K562 (cell line): ENCODE results near the gene ZNF488. TPM values are rescaled to one million over a fixed set of nuclear protein-coding genes. Genes with fewer than 3 reads are reported as not detected.

ENCODE experiments used
- ATAC-seq: fragments of 200-7000 bp; cut with Tn5 transposase; 3 replicates; pipeline ENCODE4 v1.9.1; 2020; ENCODE audit warnings: moderate library complexity
- BruUV-seq: library from RNA; stranded (reverse); fragments of 400-500 nt; replicated peaks from 2 replicates; lab custom pipeline; 2021; lab: Mats Ljungman, UMichigan
- CTCF ChIA-PET: fragments of 300-600 bp; formaldehyde crosslinking; extraction: SDS; loops from one replicate; lab custom pipeline; 2021; ENCODE audit warnings: low intra/inter-chr PET ratio; lab: Yijun Ruan, JAX
- POLR2A ChIA-PET: fragments of 300-600, 350-650 bp; sonication (Branson Sonifier 250); formaldehyde crosslinking; extraction: SDS; loops from one replicate; lab custom pipeline; 2021; ENCODE audit warnings: antibody characterized with exemption, inconsistent platforms; lab: Yijun Ruan, JAX
- DNase-seq, 4 experiments: peaks; one replicate each; pipeline versions ENCODE4 v3.0.0 to v3.0.0-alpha.2; 2011 to 2018; ENCODE audit warnings: low spot score in 3 of 4, mixed read lengths in 3 of 4; ENCODE audit errors: extremely low read depth in 1 of 4
- FAIRE-seq: peaks from 2 replicates; lab custom pipeline; 2011; peaks lifted over from hg19 to GRCh38; lab: Jason Lieb, UNC
- H2AFZ ChIP-seq: 2 replicates; pipeline ENCODE4 v1.6.0; 2011; ENCODE audit warnings: low read depth, low read length, control low read depth, inconsistent platforms
- H3K27ac ChIP-seq: fragments of 200-600 bp; 3 replicates; pipeline ENCODE4 v1.8.0; 2011; ENCODE audit warnings: low read depth, mild to moderate bottlenecking, control low read depth, inconsistent platforms, low read length, moderate library complexity, mixed read lengths; ENCODE audit errors: extremely low read depth
- H3K27me3 ChIP-seq, 2 experiments: fragments of 300-600 bp in 1 of 2; 2 replicates in 1 of 2; 3 replicates in 1 of 2; pipeline versions ENCODE4 v1.6.0 to v1.8.0; 2011; ENCODE audit warnings: inconsistent platforms in 2 of 2, low read length in 2 of 2, mild to moderate bottlenecking in 1 of 2, mixed read lengths in 1 of 2, moderate library complexity in 1 of 2; ENCODE audit not compliant: control insufficient read depth in 2 of 2, insufficient read depth in 2 of 2
- H3K36me3 ChIP-seq: fragments of 300-600 bp; 3 replicates; pipeline ENCODE4 v1.8.0; 2011; ENCODE audit warnings: mild to moderate bottlenecking, low read length, inconsistent platforms; ENCODE audit not compliant: control insufficient read depth, insufficient read depth
- H3K4me1 ChIP-seq, 2 experiments: fragments of 200-600 bp in 1 of 2; replicated peaks in 1 of 2; 2 replicates in 1 of 2; 3 replicates in 1 of 2; pipeline versions ENCODE4 v1.5.1 to v1.8.0; 2011; ENCODE audit warnings: inconsistent platforms in 2 of 2, low read length in 2 of 2, mild to moderate bottlenecking in 1 of 2, mixed read lengths in 1 of 2, moderate library complexity in 1 of 2; ENCODE audit not compliant: control insufficient read depth in 2 of 2, insufficient read depth in 2 of 2
- H3K4me2 ChIP-seq: 2 replicates; pipeline ENCODE4 v1.6.1; 2011; ENCODE audit warnings: low read length, control low read depth, inconsistent platforms, mixed read lengths; ENCODE audit not compliant: insufficient read depth
- H3K4me3 ChIP-seq: fragments of 200-600 bp; sonication (generic), shearing (Covaris generic); 2 replicates; pipeline ENCODE4 v1.5.1; 2016; ENCODE audit warnings: control low read depth, inconsistent platforms
- H3K79me2 ChIP-seq: fragments of 200-600 bp; 3 replicates; pipeline ENCODE4 v1.8.0; 2011; ENCODE audit warnings: low read length, inconsistent platforms; ENCODE audit not compliant: control insufficient read depth, insufficient read depth
- H3K9ac ChIP-seq, 2 experiments: 2 replicates each; pipeline versions ENCODE4 v1.6.0 to v1.6.1; 2011; ENCODE audit warnings: low read depth in 2 of 2, low read length in 2 of 2, control low read depth in 1 of 2, inconsistent platforms in 1 of 2, mild to moderate bottlenecking in 1 of 2, mixed read lengths in 1 of 2; ENCODE audit not compliant: insufficient read depth in 1 of 2
- H3K9me1 ChIP-seq: one replicate; pipeline ENCODE4 v1.6.0; 2011; ENCODE audit warnings: inconsistent platforms, mild to moderate bottlenecking, low read length, moderate library complexity; ENCODE audit not compliant: control insufficient read depth, insufficient read depth
- H3K9me3 ChIP-seq: replicated peaks from 2 replicates; pipeline ENCODE4 v1.5.1; 2011; ENCODE audit warnings: low read depth, low read length, inconsistent platforms; ENCODE audit not compliant: control insufficient read depth, insufficient read depth
- H4K20me1 ChIP-seq: replicated peaks from 2 replicates; pipeline ENCODE4 v1.6.1; 2011; ENCODE audit warnings: low read length, inconsistent platforms, mixed read lengths; ENCODE audit not compliant: control insufficient read depth, insufficient read depth
- ESRRB ChIP-seq: fragments of 250-450 bp; sonication (Bioruptor Pico); IDR thresholded peaks from 2 replicates; pipeline ENCODE4 v1.5.0; 2020; ENCODE audit warnings: mild to moderate bottlenecking, moderate library complexity, borderline replicate concordance
- FOXP1 ChIP-seq: sonication (generic); formaldehyde crosslinking; IDR thresholded peaks from 2 replicates; pipeline ENCODE4 v1.8.0; 2022; ENCODE audit warnings: mild to moderate bottlenecking, missing genetic modification reagents
- HNRNPL ChIP-seq: fragments of 200-400 bp; formaldehyde crosslinking; IDR thresholded peaks from 2 replicates; pipeline ENCODE4 v1.6.1; 2017; ENCODE audit warnings: low read depth, mild to moderate bottlenecking, low read length
- IRF2 ChIP-seq: sonication (generic); formaldehyde crosslinking; IDR thresholded peaks from 2 replicates; pipeline ENCODE4 v1.8.1; 2022; ENCODE audit warnings: mild to moderate bottlenecking, missing genetic modification reagents
- TAF7 ChIP-seq: fragments of 450-650 bp; IDR thresholded peaks from 2 replicates; pipeline ENCODE4 v1.6.1; 2016; ENCODE audit warnings: missing genetic modification characterization, missing compliant biosample characterization
- XRCC4 ChIP-seq: IDR thresholded peaks from one replicate; pipeline ENCODE4 v1.6.1; 2011; ENCODE audit not compliant: insufficient read depth, insufficient read length; ENCODE audit errors: extremely low read depth
- ZNF12 ChIP-seq: sonication (generic); formaldehyde crosslinking; IDR thresholded peaks from 2 replicates; pipeline ENCODE4 v1.4.0; 2020; ENCODE audit warnings: mild to moderate bottlenecking, missing genetic modification reagents
- ZNF140 ChIP-seq: fragments of 250-450 bp; sonication (Bioruptor Pico); IDR thresholded peaks from 2 replicates; pipeline ENCODE4 v1.8.0; 2021; ENCODE audit warnings: moderate library complexity, mild to moderate bottlenecking, inconsistent platforms
- ZNF239 ChIP-seq: fragments of 250-450 bp; sonication (Bioruptor Pico); IDR thresholded peaks from 2 replicates; pipeline ENCODE4 v1.4.0; 2020; ENCODE audit warnings: mild to moderate bottlenecking
- ZNF586 ChIP-seq: fragments of 450-650 bp; formaldehyde crosslinking; conservative IDR thresholded peaks from 2 replicates; pipeline ENCODE4 v1.4.0; 2020; ENCODE audit warnings: mild to moderate bottlenecking, moderate library complexity
- WGBS: fragments of 100-300 bp; shearing (Covaris generic); methylation state at CpG from one replicate; pipeline ENCODE4 v1.1.6; 2016; ENCODE audit warnings: low coverage, mixed read lengths; ENCODE audit not compliant: insufficient coverage; ENCODE audit errors: missing lambda C conversion rate; 5-methylcytosine and 5-hydroxymethylcytosine counted together
- in situ Hi-C: fragments of 300-500 bp; cut with MboI; formaldehyde crosslinking; loops from 4 replicates; pipeline ENCODE4 v1.15.0; 2018; ENCODE audit warnings: inconsistent platforms, mixed read lengths
- intact Hi-C: fragments of 100-400 bp; cut with micrococcal nuclease; formaldehyde crosslinking; loops from 2 replicates; pipeline ENCODE4 v1.14.2; 2022
- polyA plus RNA-seq, 8 experiments: library from polyadenylated mRNA; depleted of rRNA in 4 of 8; stranded (reverse) in 5 of 8; unstranded in 3 of 8; fragments of >200 nt; fragmentation: Nextera tagmentation in 2 of 8; fragmentation: Illumina TruSeq in 1 of 8; extraction: Ambion mirVana in 2 of 8; extraction: Trizol in 1 of 8; gene quantifications; 2 replicates each; pipeline versions ENCODE4 v1.2.1 to v1.2.3, GENCODE V29; 2011 to 2014; ENCODE audit warnings: inconsistent platforms in 1 of 8, missing spikeins in 1 of 8
- total RNA-seq, 7 experiments: library from RNA; depleted of rRNA in 6 of 7; stranded (reverse); fragments of >200 nt in 6 of 7; fragmentation: Illumina TruSeq in 2 of 7; extraction: Trizol in 2 of 7; gene quantifications; 2 replicates each; pipeline versions ENCODE4 v1.2.1 to v1.2.3, GENCODE V29; 2011 to 2021; ENCODE audit warnings: low replicate concordance in 1 of 7

ZNF488 gene
- total and polyA plus RNA-seq, 9 of the 15 experiments (the other 6 are each of a cell fraction or from before 2014, with no cell fraction given) = 0.03 to 0.09 (median 0.05) TPM; not detected in 3

DNA sequence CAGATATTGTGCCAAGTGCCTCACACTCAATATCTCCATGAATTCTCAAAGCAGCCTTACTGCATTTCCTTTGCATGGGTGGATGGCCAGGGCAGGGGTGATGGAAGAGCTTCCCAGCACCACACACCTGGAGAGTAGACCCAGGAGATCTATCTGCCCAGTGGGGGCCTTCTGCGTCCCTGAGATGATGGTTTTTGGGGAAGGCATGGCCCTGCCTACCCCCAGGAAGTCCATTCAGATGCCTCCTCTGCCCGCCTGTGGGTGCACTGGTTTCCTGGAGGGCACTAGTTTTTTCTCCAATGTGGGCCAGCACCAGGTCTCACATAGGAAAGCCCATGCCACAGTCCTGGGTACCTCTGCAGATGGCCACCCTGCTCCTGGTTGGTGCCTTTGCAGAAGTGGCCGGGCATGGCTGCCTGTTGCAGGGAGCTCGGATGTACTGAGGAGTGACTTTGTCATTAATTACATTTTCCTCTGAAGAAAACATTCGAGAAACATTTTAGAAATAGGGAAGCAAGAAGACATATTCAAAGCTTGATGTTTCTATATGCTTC is 28.2 kb upstream of the ZNF488 start:
- POLR2A ChIA-PET = no interaction called here
- Histone ChIP-seq H3K36me3 (no peaks in the 10 kb centered on the region), H3K4me1 (peaks cover 4 to 13% of the 10 kb centered on the region in 2 experiments), H3K27ac (no peak overlapping the region), H3K27me3 (peaks cover 8 to 40% of the 10 kb centered on the region in 2 experiments; a peak in 4 of 5 replicates), H4K20me1 (no peaks in the 10 kb centered on the region), H3K9ac (no peak overlapping the region), H3K9me1 (no peaks in the 10 kb centered on the region), H3K4me3 (no peak overlapping the region), H3K79me2 (no peaks in the 10 kb centered on the region), H2AFZ (no peak overlapping the region), H3K4me2 (no peak overlapping the region), H3K9me3 (no peaks in the 10 kb centered on the region)
- BruUV-seq = no TSS peak
- CTCF ChIA-PET = no interaction called here
- TF ChIP-seq HNRNPL = no peak
- TF ChIP-seq IRF2 (CRISPR knock-in tag) = no peak
- no peak for TF ChIP-seq ZNF140 (CRISPR knock-in tag)
- TF ChIP-seq ZNF239 (CRISPR knock-in tag) = no peak
- DNase-seq (no peak), FAIRE-seq (no peak), ATAC-seq (no peak)
- 0% methylated on average over 5 of the region's 5 CpGs for WGBS
- in situ Hi-C loops = no loop called here
- intact Hi-C loops = no loop called here

GRCh38 chr10:47410862-47411261 is 26.8 kb upstream of the ZNF488 start:
- no peak overlapping the region for H3K4me2 ChIP-seq
- H3K36me3 ChIP-seq = no peaks in the 10 kb centered on the region
- H3K27me3 ChIP-seq = peaks cover 8 to 34% of the 10 kb centered on the region in 2 experiments; a peak in 4 of 5 replicates
- no peaks in the 10 kb centered on the region for H4K20me1 ChIP-seq
- H3K4me1 ChIP-seq = peaks cover 16 to 27% of the 10 kb centered on the region in 2 experiments
- TF ChIP-seq TAF7 (tag) = no peak
- TF ChIP-seq ZNF586 (CRISPR knock-in tag) = no peak
- no peak for TF ChIP-seq XRCC4
- no peak for TF ChIP-seq FOXP1 (CRISPR knock-in tag)
- TF ChIP-seq ZNF12 (CRISPR knock-in tag) = no peak
- no peak for TF ChIP-seq ESRRB (CRISPR knock-in tag)
- DNase-seq (no peak), ATAC-seq (no peak), FAIRE-seq (no peak)
- 11% methylated on average over 4 of the region's 4 CpGs for WGBS
- no TSS peak for BruUV-seq
- no peak overlapping the region for H3K4me3 ChIP-seq
- no peaks in the 10 kb centered on the region for H3K9me1 ChIP-seq
- no peak overlapping the region for H3K9ac ChIP-seq
- ChIA-PET CTCF (no interaction called here), POLR2A (no interaction called here)
- H3K27ac ChIP-seq = no peak overlapping the region
- in situ Hi-C loops (no loop called here), intact Hi-C loops (no loop called here)
- H2AFZ ChIP-seq = no peak overlapping the region
- no peaks in the 10 kb centered on the region for H3K9me3 ChIP-seq
- H3K79me2 ChIP-seq = no peaks in the 10 kb centered on the region
